K562 (cell line): ENCODE data around the gene USP43. TPM values are rescaled to one million over a fixed set of nuclear protein-coding genes. Genes with fewer than 3 reads are reported as not detected.

Experiments
- ATAC-seq: fragments of 200-7000 bp; cut with Tn5 transposase; 3 replicates; pipeline ENCODE4 v1.9.1; 2020; ENCODE audit warnings: moderate library complexity
- BruUV-seq: library from RNA; stranded (reverse); fragments of 400-500 nt; replicated peaks from 2 replicates; lab custom pipeline; 2021; lab: Mats Ljungman, UMichigan
- CTCF ChIA-PET: fragments of 300-600 bp; formaldehyde crosslinking; extraction: SDS; loops from one replicate; lab custom pipeline; 2021; ENCODE audit warnings: low intra/inter-chr PET ratio; lab: Yijun Ruan, JAX
- POLR2A ChIA-PET: fragments of 300-600, 350-650 bp; sonication (Branson Sonifier 250); formaldehyde crosslinking; extraction: SDS; loops from one replicate; lab custom pipeline; 2021; ENCODE audit warnings: antibody characterized with exemption, inconsistent platforms; lab: Yijun Ruan, JAX
- DNase-seq, 4 experiments: peaks; one replicate each; pipeline versions ENCODE4 v3.0.0 to v3.0.0-alpha.2; 2011 to 2018; ENCODE audit warnings: low spot score in 3 of 4, mixed read lengths in 3 of 4; ENCODE audit errors: extremely low read depth in 1 of 4
- FAIRE-seq: peaks from 2 replicates; lab custom pipeline; 2011; peaks lifted over from hg19 to GRCh38; lab: Jason Lieb, UNC
- H2AFZ ChIP-seq: 2 replicates; pipeline ENCODE4 v1.6.0; 2011; ENCODE audit warnings: low read depth, low read length, control low read depth, inconsistent platforms
- H3K27ac ChIP-seq: fragments of 200-600 bp; 3 replicates; pipeline ENCODE4 v1.8.0; 2011; ENCODE audit warnings: low read depth, mild to moderate bottlenecking, control low read depth, inconsistent platforms, low read length, moderate library complexity, mixed read lengths; ENCODE audit errors: extremely low read depth
- H3K27me3 ChIP-seq, 2 experiments: fragments of 300-600 bp in 1 of 2; 2 replicates in 1 of 2; 3 replicates in 1 of 2; pipeline versions ENCODE4 v1.6.0 to v1.8.0; 2011; ENCODE audit warnings: inconsistent platforms in 2 of 2, low read length in 2 of 2, mild to moderate bottlenecking in 1 of 2, mixed read lengths in 1 of 2, moderate library complexity in 1 of 2; ENCODE audit not compliant: control insufficient read depth in 2 of 2, insufficient read depth in 2 of 2
- H3K36me3 ChIP-seq: fragments of 300-600 bp; 3 replicates; pipeline ENCODE4 v1.8.0; 2011; ENCODE audit warnings: mild to moderate bottlenecking, low read length, inconsistent platforms; ENCODE audit not compliant: control insufficient read depth, insufficient read depth
- H3K4me1 ChIP-seq, 2 experiments: fragments of 200-600 bp in 1 of 2; replicated peaks in 1 of 2; 2 replicates in 1 of 2; 3 replicates in 1 of 2; pipeline versions ENCODE4 v1.5.1 to v1.8.0; 2011; ENCODE audit warnings: inconsistent platforms in 2 of 2, low read length in 2 of 2, mild to moderate bottlenecking in 1 of 2, mixed read lengths in 1 of 2, moderate library complexity in 1 of 2; ENCODE audit not compliant: control insufficient read depth in 2 of 2, insufficient read depth in 2 of 2
- H3K4me2 ChIP-seq: 2 replicates; pipeline ENCODE4 v1.6.1; 2011; ENCODE audit warnings: low read length, control low read depth, inconsistent platforms, mixed read lengths; ENCODE audit not compliant: insufficient read depth
- H3K4me3 ChIP-seq: fragments of 200-600 bp; sonication (generic), shearing (Covaris generic); 2 replicates; pipeline ENCODE4 v1.5.1; 2016; ENCODE audit warnings: control low read depth, inconsistent platforms
- H3K79me2 ChIP-seq: fragments of 200-600 bp; 3 replicates; pipeline ENCODE4 v1.8.0; 2011; ENCODE audit warnings: low read length, inconsistent platforms; ENCODE audit not compliant: control insufficient read depth, insufficient read depth
- H3K9ac ChIP-seq, 2 experiments: 2 replicates each; pipeline versions ENCODE4 v1.6.0 to v1.6.1; 2011; ENCODE audit warnings: low read depth in 2 of 2, low read length in 2 of 2, control low read depth in 1 of 2, inconsistent platforms in 1 of 2, mild to moderate bottlenecking in 1 of 2, mixed read lengths in 1 of 2; ENCODE audit not compliant: insufficient read depth in 1 of 2
- H3K9me1 ChIP-seq: one replicate; pipeline ENCODE4 v1.6.0; 2011; ENCODE audit warnings: inconsistent platforms, mild to moderate bottlenecking, low read length, moderate library complexity; ENCODE audit not compliant: control insufficient read depth, insufficient read depth
- H3K9me3 ChIP-seq: replicated peaks from 2 replicates; pipeline ENCODE4 v1.5.1; 2011; ENCODE audit warnings: low read depth, low read length, inconsistent platforms; ENCODE audit not compliant: control insufficient read depth, insufficient read depth
- H4K20me1 ChIP-seq: replicated peaks from 2 replicates; pipeline ENCODE4 v1.6.1; 2011; ENCODE audit warnings: low read length, inconsistent platforms, mixed read lengths; ENCODE audit not compliant: control insufficient read depth, insufficient read depth
- CBFA2T3 ChIP-seq: fragments of 450-650 bp; IDR thresholded peaks from 2 replicates; pipeline ENCODE4 v1.6.1; 2017
- RBM17 ChIP-seq: fragments of 200-400 bp; formaldehyde crosslinking; IDR thresholded peaks from 2 replicates; pipeline ENCODE4 v1.6.1; 2017; ENCODE audit warnings: low read depth, mild to moderate bottlenecking, low read length, borderline replicate concordance
- YBX1 ChIP-seq: fragments of 450-650 bp; IDR thresholded peaks from 2 replicates; pipeline ENCODE4 v1.7.1; 2016; ENCODE audit warnings: mild to moderate bottlenecking
- ZBTB43 ChIP-seq: sonication (generic); formaldehyde crosslinking; IDR thresholded peaks from 2 replicates; pipeline ENCODE4 v1.8.0; 2023; ENCODE audit warnings: mild to moderate bottlenecking, missing genetic modification reagents
- ZMIZ1 ChIP-seq, 2 experiments: fragments of 150-350 bp in 1 of 2; IDR thresholded peaks; 2 replicates each; pipeline ENCODE4 v1.6.1; 2012 to 2016; ENCODE audit warnings: low read depth in 2 of 2, low read length in 2 of 2, mild to moderate bottlenecking in 1 of 2, moderate library complexity in 1 of 2
- WGBS: fragments of 100-300 bp; shearing (Covaris generic); methylation state at CpG from one replicate; pipeline ENCODE4 v1.1.6; 2016; ENCODE audit warnings: low coverage, mixed read lengths; ENCODE audit not compliant: insufficient coverage; ENCODE audit errors: missing lambda C conversion rate; 5-methylcytosine and 5-hydroxymethylcytosine counted together
- in situ Hi-C: fragments of 300-500 bp; cut with MboI; formaldehyde crosslinking; loops from 4 replicates; pipeline ENCODE4 v1.15.0; 2018; ENCODE audit warnings: inconsistent platforms, mixed read lengths
- intact Hi-C: fragments of 100-400 bp; cut with micrococcal nuclease; formaldehyde crosslinking; loops from 2 replicates; pipeline ENCODE4 v1.14.2; 2022
- polyA plus RNA-seq, 8 experiments: library from polyadenylated mRNA; depleted of rRNA in 4 of 8; stranded (reverse) in 5 of 8; unstranded in 3 of 8; fragments of >200 nt; fragmentation: Nextera tagmentation in 2 of 8; fragmentation: Illumina TruSeq in 1 of 8; extraction: Ambion mirVana in 2 of 8; extraction: Trizol in 1 of 8; gene quantifications; 2 replicates each; pipeline versions ENCODE4 v1.2.1 to v1.2.3, GENCODE V29; 2011 to 2014; ENCODE audit warnings: inconsistent platforms in 1 of 8, missing spikeins in 1 of 8
- total RNA-seq, 7 experiments: library from RNA; depleted of rRNA in 6 of 7; stranded (reverse); fragments of >200 nt in 6 of 7; fragmentation: Illumina TruSeq in 2 of 7; extraction: Trizol in 2 of 7; gene quantifications; 2 replicates each; pipeline versions ENCODE4 v1.2.1 to v1.2.3, GENCODE V29; 2011 to 2021; ENCODE audit warnings: low replicate concordance in 1 of 7

USP43 gene
- total and polyA plus RNA-seq, 9 of the 15 experiments (the other 6 are each of a cell fraction or from before 2014, with no cell fraction given) = 0.01 to 0.18 (median 0.06) TPM; not detected in 1

- CTCF ChIA-PET = no interaction called here
- intact Hi-C loops = no loop called here
- DNase-seq = no peak
Observed at GRCh38 chr17:9666461-9667050, 21.2 kb downstream of the USP43 start.

More at GRCh38 chr17:9666461-9667050, 21.2 kb downstream of the USP43 start:
- Histone ChIP-seq H3K4me1 (no peaks in the 10 kb centered on the region), H3K9ac (no peak overlapping the region), H3K9me1 (no peaks in the 10 kb centered on the region), H3K4me2 (no peak overlapping the region), H3K27ac (no peak overlapping the region), H3K4me3 (no peak overlapping the region), H2AFZ (no peak overlapping the region), H3K36me3 (no peaks in the 10 kb centered on the region), H3K79me2 (no peaks in the 10 kb centered on the region), H4K20me1 (no peaks in the 10 kb centered on the region), H3K9me3 (no peaks in the 10 kb centered on the region), H3K27me3 (peaks cover 0 to 8% of the 10 kb centered on the region in 2 experiments; a peak in 1 of 5 replicates)
- POLR2A ChIA-PET = no interaction called here
- in situ Hi-C loops = no loop called here
- WGBS = 0% methylated on average over 4 of the region's 5 CpGs
- no peak for FAIRE-seq
- TF ChIP-seq YBX1 = no peak
- no peak for TF ChIP-seq RBM17
- TF ChIP-seq CBFA2T3 = no peak
- TF ChIP-seq ZBTB43 (CRISPR knock-in tag) = no peak
- TF ChIP-seq ZMIZ1 (IDR thresholded peaks at IDR 0.05; ENCODE audit: low read depth in 2 of 2, low read length in 2 of 2) = no peak
- no peak for ATAC-seq
- BruUV-seq = no TSS peak
